Gastrocnemius medialis (tissue), 4 donors: ENCODE data around the gene SLC9A7. TPM values are rescaled to one million over a fixed set of nuclear protein-coding genes. Genes with fewer than 3 reads are reported as not detected.
A peak's percentile ranks its signal among the peaks of the same experiment; 100 is the strongest.

Source experiments
- ATAC-seq, 2 donors: fragments of 150-250 bp; one replicate each; pipeline ENCODE4 v1.9.1; 2016
- DNase-seq, 2 donors: peaks; one replicate each; pipeline ENCODE4 v3.0.0-alpha.2; 2019
- H3K27ac ChIP-seq, 4 donors: fragments of 200-600 bp; sonication (generic); 1 replicate in 1 of 4; 2 replicates in 3 of 4; pipeline ENCODE4 v1.5.1; 2016 to 2018; ENCODE audit warnings: mild to moderate bottlenecking in 2 of 4, moderate library complexity in 1 of 4
- H3K27me3 ChIP-seq, 3 donors: fragments of 200-600 bp; sonication (generic) in 2 of 3; 1 replicate in 1 of 3; 2 replicates in 2 of 3; pipeline versions ENCODE4 v1.5.1 to v1.6.0; 2016 to 2019; ENCODE audit warnings: mild to moderate bottlenecking in 1 of 3, moderate library complexity in 1 of 3
- H3K36me3 ChIP-seq, 2 donors: fragments of 200-600 bp; sonication (generic) in 1 of 2; one replicate each; pipeline ENCODE4 v1.5.1; 2017 to 2018
- H3K4me1 ChIP-seq, 2 donors: fragments of 200-600 bp; sonication (generic) in 1 of 2; one replicate each; pipeline ENCODE4 v1.5.1; 2016 to 2017; ENCODE audit warnings: mild to moderate bottlenecking in 2 of 2
- H3K4me3 ChIP-seq, 4 donors: fragments of 200-600 bp; sonication (generic) in 3 of 4; 1 replicate in 1 of 4; 2 replicates in 3 of 4; pipeline ENCODE4 v1.5.1; 2016 to 2019; ENCODE audit warnings: mild to moderate bottlenecking in 2 of 4
- H3K9me3 ChIP-seq, 3 donors: fragments of 200-600 bp; sonication (generic) in 2 of 3; 1 replicate in 1 of 3; 2 replicates in 2 of 3; pipeline ENCODE4 v1.5.1; 2016 to 2019
- CTCF ChIP-seq, 5 experiments: fragments of 450-650 bp in 3 of 5; fragments of 200-600 bp in 2 of 5; sonication (generic) in 2 of 5; IDR thresholded peaks in 4 of 5; conservative IDR thresholded peaks in 1 of 5; 1 replicate in 4 of 5; 2 replicates in 1 of 5; pipeline ENCODE4 v1.5.1; 2016 to 2019; ENCODE audit warnings: antibody characterized with exemption in 5 of 5, mild to moderate bottlenecking in 3 of 5, moderate library complexity in 3 of 5
- POLR2A ChIP-seq, 2 donors: fragments of 450-650 bp; IDR thresholded peaks; one replicate each; pipeline ENCODE4 v1.6.1; 2017; ENCODE audit warnings: antibody characterized with exemption in 2 of 2, mild to moderate bottlenecking in 2 of 2, moderate library complexity in 2 of 2
- in situ Hi-C, 4 donors: fragments of 200-750 bp; cut with MboI; loops; one replicate each; pipeline versions ENCODE4 v1.15.0 to v1.8.0; 2017; ENCODE audit warnings: low sequenced_read_pairs in 4 of 4
- intact Hi-C: fragments of 100-400 bp; cut with DNase I; formaldehyde crosslinking; loops from one replicate; pipeline ENCODE4 v1.15.1; 2023; ENCODE audit warnings: low total_unique reads
- total RNA-seq, 4 donors: library from RNA; depleted of rRNA; stranded (reverse); fragments of >200 nt; gene quantifications; one replicate each; pipeline versions ENCODE4 v1.1.0 to v1.2.3, GENCODE V29; 2016

SLC9A7 gene
- total RNA-seq, 4 donors from 2014 or later: 13.3 to 27.4 (median 20.0) TPM

DNA sequence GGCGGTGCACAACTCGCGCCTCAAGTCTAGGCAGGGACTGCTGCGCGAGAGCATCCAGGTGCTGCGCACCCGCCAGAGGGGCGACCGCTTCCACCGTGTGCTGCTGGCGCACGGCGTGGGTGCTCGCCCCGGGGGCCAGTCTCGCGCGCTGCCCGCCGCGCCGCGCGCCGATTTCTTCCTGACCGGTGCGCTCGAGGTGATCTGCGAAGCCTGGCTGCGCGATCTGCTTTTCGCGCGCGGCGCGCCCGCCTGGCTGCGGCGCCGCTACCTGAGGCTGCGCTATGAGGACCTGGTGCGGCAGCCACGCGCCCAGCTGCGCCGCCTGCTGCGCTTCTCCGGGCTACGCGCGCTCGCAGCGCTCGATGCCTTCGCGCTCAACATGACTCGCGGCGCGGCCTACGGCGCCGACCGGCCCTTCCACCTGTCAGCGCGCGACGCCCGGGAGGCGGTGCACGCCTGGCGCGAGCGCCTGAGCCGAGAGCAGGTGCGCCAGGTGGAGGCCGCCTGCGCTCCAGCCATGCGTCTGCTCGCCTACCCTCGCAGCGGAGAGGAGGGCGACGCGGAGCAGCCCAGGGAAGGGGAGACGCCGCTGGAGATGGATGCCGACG, 184.0 kb downstream of the SLC9A7 start:
- DNase-seq (no peak), ATAC-seq (no peak)
- H3K4me1 ChIP-seq: peaks cover 0 to 3% of the 10 kb centered on the region in 2 donors
- H3K36me3 ChIP-seq: no peaks in the 10 kb centered on the region
- H3K4me3 ChIP-seq: peak overlapping the region; percentile 52 to 60 (median 58)
- H3K27me3 ChIP-seq: peaks cover 0 to 11% (median 6%) of the 10 kb centered on the region in 3 donors
- H3K27ac ChIP-seq: peak overlapping the region; percentile 38 to 62 (median 41)
- no peaks in the 10 kb centered on the region for H3K9me3 ChIP-seq
- in situ Hi-C loops: no loop called here
- intact Hi-C loops: loop anchor here (5.0 kb wide), 2 partner anchors 67 to 112 kb away; no protein-coding TSS in a partner anchor
- no peak for TF ChIP-seq CTCF (IDR thresholded peaks at IDR 0.05 in 4 of 5, conservative IDR thresholded peaks at IDR 0.05 in 1 of 5)
- no peak for TF ChIP-seq POLR2A (IDR thresholded peaks at IDR 0.05)

- ATAC-seq: peak; percentile 18 to 38
- intact Hi-C loops: loop anchor here (5.0 kb wide), 2 partner anchors 68 to 113 kb away; no protein-coding TSS in a partner anchor
- peaks cover 0 to 3% of the 10 kb centered on the region in 2 donors for H3K4me1 ChIP-seq
Observed at GRCh38 chrX:46573892-46574773, 184.8 kb downstream of the SLC9A7 start.

DNA sequence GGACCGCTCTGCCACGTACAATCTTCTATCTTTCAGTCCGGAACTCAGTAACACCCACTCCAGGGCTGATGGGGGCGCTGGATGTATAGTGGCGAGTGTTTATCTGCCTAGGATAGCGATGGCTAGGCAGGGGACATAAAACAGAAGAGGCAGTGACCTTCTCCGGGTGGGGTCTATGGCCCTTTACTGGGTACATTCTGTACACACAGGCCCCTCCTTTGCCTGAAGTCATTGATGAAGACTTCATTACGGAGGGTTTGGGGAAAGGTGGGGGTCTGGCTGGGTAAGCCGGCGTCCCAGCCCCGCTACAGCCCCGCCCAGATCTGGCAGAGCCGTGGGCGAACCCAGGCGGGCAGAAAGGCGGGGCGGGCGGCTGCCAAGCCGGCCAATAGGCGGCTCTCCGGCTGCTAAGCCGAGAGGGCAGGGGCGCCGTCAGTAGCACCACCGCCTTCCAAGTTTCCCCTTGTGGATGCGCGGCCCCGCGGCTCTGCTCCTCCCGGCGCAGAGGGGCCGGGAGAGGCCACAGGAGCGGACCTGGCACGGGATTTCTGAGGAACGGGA, 185.5 kb downstream of the SLC9A7 start, which contains the start of gene CHST7:
Gene CHST7 (plus strand): TSS at position 435 of the 561 bp plus-strand sequence. CDS start 167 bp downstream, outside the sequence.
- Histone ChIP-seq H3K27ac (peak within 1 kb of the TSS; percentile 41 to 62 (median 51)), H3K4me3 (peak within 1 kb of the TSS; percentile 52 to 60 (median 58)), H3K4me1 (peaks cover 0 to 3% of the 10 kb centered on the region in 2 donors), H3K9me3 (no peaks in the 10 kb centered on the region), H3K36me3 (no peaks in the 10 kb centered on the region), H3K27me3 (peaks cover 0 to 8% (median 6%) of the 10 kb centered on the region in 3 donors)
- ATAC-seq (peak; percentile 51 to 68), DNase-seq (peak in 1 of 2 donors; percentile 33)
- intact Hi-C loops: loop anchor here (5.0 kb wide), 2 partner anchors 69 to 114 kb away; no protein-coding TSS in a partner anchor
- in situ Hi-C loops: no loop called here
- TF ChIP-seq POLR2A (IDR thresholded peaks at IDR 0.05) (peak; percentile 27 to 57), CTCF (IDR thresholded peaks at IDR 0.05 in 4 of 5, conservative IDR thresholded peaks at IDR 0.05 in 1 of 5) (peak in 1 of 5 experiments; percentile 20)

More at GRCh38 chrX:46573892-46574773, 184.8 kb downstream of the SLC9A7 start:
- TF ChIP-seq CTCF (IDR thresholded peaks at IDR 0.05 in 4 of 5, conservative IDR thresholded peaks at IDR 0.05 in 1 of 5) (no peak), POLR2A (IDR thresholded peaks at IDR 0.05) (no peak)
- Histone ChIP-seq H3K27ac (peak overlapping the region; percentile 41 to 62 (median 51)), H3K27me3 (peaks cover 0 to 8% (median 6%) of the 10 kb centered on the region in 3 donors), H3K36me3 (no peaks in the 10 kb centered on the region), H3K4me3 (peak overlapping the region; percentile 52 to 60 (median 58)), H3K9me3 (no peaks in the 10 kb centered on the region)
- no peak for DNase-seq
- in situ Hi-C loops: no loop called here

DNA sequence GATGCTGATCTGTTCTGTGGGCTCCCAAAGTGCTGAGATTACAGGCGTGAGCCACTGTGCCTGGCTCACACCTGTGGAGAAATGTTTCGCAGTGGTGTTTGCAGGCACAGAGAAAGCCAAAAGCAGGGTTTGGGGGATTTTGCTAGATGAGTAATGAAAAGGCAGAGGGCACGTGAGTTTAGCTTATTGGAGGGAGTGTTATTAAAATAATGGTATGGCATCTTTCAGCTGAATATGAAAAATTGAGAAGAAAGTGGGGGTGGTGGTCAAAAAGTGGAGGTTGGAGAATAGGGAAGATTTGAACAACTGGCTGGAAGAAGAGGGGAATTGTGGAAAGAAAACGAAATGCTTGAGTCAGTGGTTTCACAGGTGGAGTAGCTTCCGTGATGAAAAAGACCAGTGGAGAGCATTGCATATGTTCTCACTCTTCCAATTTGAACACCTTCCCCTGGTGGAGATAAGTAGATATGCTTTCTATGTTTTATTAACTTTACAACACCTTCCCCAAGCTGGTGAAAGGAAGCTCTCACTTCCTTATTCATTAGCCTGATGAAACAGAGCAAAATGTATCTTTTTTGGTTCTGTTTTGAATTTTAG, 186.5 kb downstream of the SLC9A7 start:
- in situ Hi-C loops: no loop called here
- H3K27ac ChIP-seq: no peak overlapping the region

More for the DNA sequence above, 186.5 kb downstream of the SLC9A7 start:
- intact Hi-C loops: loop anchor here (5.0 kb wide), 2 partner anchors 70 to 115 kb away; no protein-coding TSS in a partner anchor
- Histone ChIP-seq H3K9me3 (no peaks in the 10 kb centered on the region), H3K4me3 (no peak overlapping the region), H3K36me3 (no peaks in the 10 kb centered on the region), H3K27me3 (peaks cover 0 to 8% (median 6%) of the 10 kb centered on the region in 3 donors), H3K4me1 (peaks cover 0 to 3% of the 10 kb centered on the region in 2 donors)
- DNase-seq (no peak), ATAC-seq (no peak)
- TF ChIP-seq POLR2A (IDR thresholded peaks at IDR 0.05) (no peak), CTCF (IDR thresholded peaks at IDR 0.05 in 4 of 5, conservative IDR thresholded peaks at IDR 0.05 in 1 of 5) (no peak)
